Measurements from ENCODE around the gene HMG20A. TPM values are rescaled to one million over a fixed set of nuclear protein-coding genes. Genes with fewer than 3 reads are reported as not detected.

HMG20A gene
- total and polyA plus RNA-seq, 5 donors, result 20.4 to 51.9 (median 39.9) TPM

DNA sequence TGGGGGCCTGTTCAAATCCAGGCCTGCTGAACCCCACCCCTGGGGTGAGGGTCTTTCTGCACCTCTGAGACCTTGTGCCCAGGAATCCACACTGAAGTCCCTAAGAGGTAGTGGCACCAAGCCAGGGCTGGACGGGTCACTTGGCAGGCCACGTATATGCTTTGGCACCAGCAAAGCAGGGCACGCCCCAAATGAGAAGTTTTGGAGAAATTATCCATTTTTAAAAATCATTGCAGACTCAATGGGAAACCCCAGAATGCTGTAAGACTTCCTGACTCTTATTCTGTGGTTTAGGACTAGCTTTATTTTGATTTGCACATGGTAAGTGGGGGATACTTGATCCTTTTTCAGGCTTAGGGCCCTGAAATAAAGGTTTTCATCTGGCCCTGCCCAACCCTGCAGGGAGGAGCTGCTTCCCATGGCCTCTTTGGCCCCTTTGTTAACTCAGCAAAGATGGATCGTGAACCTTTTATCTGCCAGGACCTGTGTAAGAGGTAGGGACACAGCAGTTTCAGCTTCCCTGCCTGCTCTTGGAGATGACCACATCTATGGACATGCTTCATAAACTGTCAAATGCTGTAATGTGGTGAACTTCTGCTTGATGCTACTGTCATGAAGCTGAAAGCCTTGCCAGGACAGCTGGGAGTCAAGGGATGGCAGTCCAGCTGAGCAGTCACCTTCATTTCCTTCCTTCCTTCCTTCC, 88.0 kb downstream of the HMG20A start:
- ATAC-seq (peak; percentile 17 to 28), DNase-seq (peak; percentile 74 to 92 (median 88))
- H3K27me3 ChIP-seq (ENCODE audit: control insufficient read depth, insufficient read depth), result no peaks in the 10 kb centered on the region
- 21% methylated on average over 4 of the region's 4 CpGs for WGBS
- H3K4me3 ChIP-seq (ENCODE audit: low read length), result no peak overlapping the region
- intact Hi-C loops (cut with DNase I), result loop anchor here in 1 of 4 donors (5.0 kb wide), 1 partner anchor 321 kb away; no protein-coding TSS in a partner anchor
- peaks cover 37% of the 10 kb centered on the region for H3K4me1 ChIP-seq (ENCODE audit: control insufficient read depth, insufficient read depth, low read length)
- peak overlapping the region; percentile 100 for H3K27ac ChIP-seq (ENCODE audit: low read length)
- no peaks in the 10 kb centered on the region for H3K9me3 ChIP-seq (ENCODE audit: control insufficient read depth, low read length)

DNA sequence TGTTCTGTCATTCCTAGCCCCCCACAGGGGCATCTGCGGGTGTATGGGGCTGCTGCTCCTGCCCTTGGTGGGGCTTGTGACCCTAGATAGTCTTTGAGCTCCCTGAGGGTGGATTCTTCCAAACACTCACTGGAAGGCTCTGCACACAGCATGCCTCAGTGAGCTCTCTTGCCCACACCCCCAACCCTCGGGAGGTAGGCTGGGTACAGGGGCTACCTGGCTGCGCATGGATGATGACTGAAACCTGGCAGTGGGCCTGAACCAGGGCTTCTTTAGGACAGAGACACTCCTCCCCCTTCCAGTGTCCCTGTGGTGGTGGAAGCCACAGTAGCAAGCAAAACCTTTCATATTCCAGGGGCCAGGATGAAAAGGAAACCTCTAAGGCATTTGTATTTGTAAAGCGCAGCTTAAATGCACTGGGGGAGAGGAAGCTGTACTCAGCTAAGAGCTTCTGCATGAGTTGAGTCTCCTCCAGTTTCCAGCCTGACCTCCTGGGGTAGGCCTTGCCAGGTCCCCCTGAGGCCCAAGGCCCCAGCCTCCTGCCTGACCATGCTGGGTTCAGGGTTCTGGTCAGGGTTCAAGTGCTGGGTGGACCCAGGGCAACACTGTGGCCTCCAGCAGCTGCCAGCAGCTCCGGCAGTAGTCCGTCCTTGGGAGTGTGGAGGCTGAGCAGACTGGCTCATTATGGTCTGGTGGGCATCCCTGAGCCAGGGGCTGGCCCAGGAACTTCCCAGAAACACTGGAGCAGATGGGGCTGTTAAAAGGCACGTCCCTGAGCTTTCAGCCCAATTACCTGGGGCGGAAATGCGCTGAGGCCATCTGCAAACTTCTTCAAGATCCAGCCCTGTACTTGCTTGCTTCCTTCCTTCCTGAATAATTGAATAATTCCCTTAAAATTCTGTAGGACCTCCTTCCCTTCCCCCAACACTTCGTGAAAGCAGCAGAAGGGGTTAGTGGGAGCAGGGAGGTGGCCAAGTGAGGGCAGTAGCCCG, 89.7 kb downstream of the HMG20A start:
- peak overlapping the region; percentile 44 for H3K27ac ChIP-seq (ENCODE audit: low read length)
- H3K9me3 ChIP-seq (ENCODE audit: control insufficient read depth, low read length), result no peaks in the 10 kb centered on the region
- intact Hi-C loops (cut with DNase I), result no loop called here
- 71% methylated on average over 11 of the region's 11 CpGs for WGBS
- H3K4me1 ChIP-seq (ENCODE audit: control insufficient read depth, insufficient read depth, low read length), result peaks cover 37% of the 10 kb centered on the region
- ATAC-seq (no peak), DNase-seq (no peak)
- no peaks in the 10 kb centered on the region for H3K27me3 ChIP-seq (ENCODE audit: control insufficient read depth, insufficient read depth)
- no peak overlapping the region for H3K4me3 ChIP-seq (ENCODE audit: low read length)

DNA sequence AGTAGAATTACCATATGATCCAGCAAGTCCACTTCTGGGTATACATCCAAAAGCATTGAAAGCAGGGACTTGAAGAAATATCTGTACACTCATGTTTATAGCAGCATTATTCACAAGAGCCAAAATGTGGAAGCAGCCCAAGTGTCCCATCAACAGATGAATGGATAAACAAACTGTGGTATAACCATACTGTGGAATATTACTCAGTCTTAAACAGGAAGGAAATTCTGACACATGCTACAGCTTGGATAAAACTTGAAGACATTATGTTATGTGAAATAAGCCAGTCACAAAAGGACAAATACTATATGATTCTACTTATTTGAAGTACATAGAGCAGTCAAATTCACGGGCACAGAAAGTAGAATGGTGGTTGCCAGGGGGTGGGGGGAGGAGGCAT, 91.2 kb downstream of the HMG20A start:
- no peak overlapping the region for H3K4me3 ChIP-seq (ENCODE audit: low read length)

DNA sequence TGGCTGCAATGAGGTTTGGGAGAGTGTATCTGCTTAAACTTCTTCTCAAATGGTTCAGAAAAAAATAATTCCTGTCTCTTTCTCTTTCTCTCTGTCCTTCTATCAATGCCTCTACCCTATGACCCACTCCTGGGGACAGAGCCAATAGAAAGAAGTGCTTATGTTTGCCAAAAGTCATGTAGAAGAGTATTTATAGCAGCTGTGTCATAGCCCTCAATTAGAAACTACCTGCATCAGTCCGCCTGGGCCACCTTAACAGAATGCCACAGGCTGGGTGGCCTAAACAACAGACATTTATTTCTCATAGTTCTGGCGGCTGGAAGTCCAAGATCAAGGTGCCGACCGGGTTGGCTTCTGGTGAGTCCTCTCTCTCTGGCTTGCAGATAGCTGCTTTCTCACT, 92.5 kb downstream of the HMG20A start:
- ATAC-seq, result peak; percentile 22 to 47
- H3K4me3 ChIP-seq (ENCODE audit: low read length), result no peak overlapping the region
- intact Hi-C loops (cut with DNase I), result no loop called here
- no peaks in the 10 kb centered on the region for H3K9me3 ChIP-seq (ENCODE audit: control insufficient read depth, low read length)
- no peak for DNase-seq
- H3K27ac ChIP-seq (ENCODE audit: low read length), result peak overlapping the region; percentile 82
- no peaks in the 10 kb centered on the region for H3K27me3 ChIP-seq (ENCODE audit: control insufficient read depth, insufficient read depth)
- WGBS, result 76% methylated on average over 4 of the region's 4 CpGs
- H3K4me1 ChIP-seq (ENCODE audit: control insufficient read depth, insufficient read depth, low read length), result peaks cover 17% of the 10 kb centered on the region

More for the DNA sequence above, 91.2 kb downstream of the HMG20A start:
- H3K4me1 ChIP-seq (ENCODE audit: control insufficient read depth, insufficient read depth, low read length), result peaks cover 29% of the 10 kb centered on the region
- no peak for ATAC-seq
- no peak overlapping the region for H3K27ac ChIP-seq (ENCODE audit: low read length)
- no peaks in the 10 kb centered on the region for H3K9me3 ChIP-seq (ENCODE audit: control insufficient read depth, low read length)
- no peaks in the 10 kb centered on the region for H3K27me3 ChIP-seq (ENCODE audit: control insufficient read depth, insufficient read depth)
- DNase-seq, result no peak
- 97% methylated on average over 1 of the region's 1 CpG for WGBS
- intact Hi-C loops (cut with DNase I), result no loop called here

DNA sequence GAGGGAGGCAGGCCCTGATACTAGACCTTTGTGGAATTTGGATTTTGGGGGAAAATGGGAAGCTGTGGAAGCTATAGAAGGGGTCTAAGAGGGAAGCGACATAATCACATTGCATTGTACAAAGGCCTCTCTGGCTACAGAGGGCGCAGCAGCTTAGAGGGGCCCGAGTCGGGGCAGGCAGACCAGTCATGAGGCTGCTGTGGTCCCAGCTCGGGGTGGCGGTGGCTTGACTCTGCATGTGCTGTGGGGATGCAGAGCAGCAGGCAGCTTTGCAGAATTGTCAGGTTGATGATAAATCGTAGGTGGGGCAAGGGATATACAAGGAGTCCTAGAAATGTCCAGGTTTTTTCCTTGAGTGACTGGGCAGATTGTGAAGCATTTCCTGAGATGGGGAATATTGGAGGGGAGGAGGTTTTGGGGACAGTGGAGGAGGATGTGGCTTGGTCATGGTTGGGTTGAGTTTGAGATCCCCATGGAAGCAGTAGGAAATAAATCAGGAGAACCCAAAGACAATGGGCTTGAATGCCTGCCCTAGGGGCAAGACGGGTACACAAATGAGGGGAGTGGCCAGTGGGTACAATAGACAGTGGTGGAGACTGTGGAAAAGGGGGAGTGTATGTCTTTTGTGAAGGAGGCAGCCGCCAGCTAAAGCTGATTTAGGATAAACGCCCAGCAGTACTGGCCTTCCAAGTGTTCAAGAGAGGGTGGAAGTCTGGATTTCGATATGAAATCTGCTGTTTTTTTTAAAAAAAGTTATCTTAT, 94.1 kb downstream of the HMG20A start:
- Histone ChIP-seq H3K4me1 (ENCODE audit: control insufficient read depth, insufficient read depth, low read length) (peaks cover 8% of the 10 kb centered on the region), H3K9me3 (ENCODE audit: control insufficient read depth, low read length) (no peaks in the 10 kb centered on the region), H3K27ac (ENCODE audit: low read length) (no peak overlapping the region), H3K4me3 (ENCODE audit: low read length) (no peak overlapping the region), H3K27me3 (ENCODE audit: control insufficient read depth, insufficient read depth) (no peaks in the 10 kb centered on the region)
- WGBS, result 89% methylated on average over 11 of the region's 11 CpGs
- no peak for DNase-seq
- intact Hi-C loops (cut with DNase I), result no loop called here
- no peak for ATAC-seq

DNA sequence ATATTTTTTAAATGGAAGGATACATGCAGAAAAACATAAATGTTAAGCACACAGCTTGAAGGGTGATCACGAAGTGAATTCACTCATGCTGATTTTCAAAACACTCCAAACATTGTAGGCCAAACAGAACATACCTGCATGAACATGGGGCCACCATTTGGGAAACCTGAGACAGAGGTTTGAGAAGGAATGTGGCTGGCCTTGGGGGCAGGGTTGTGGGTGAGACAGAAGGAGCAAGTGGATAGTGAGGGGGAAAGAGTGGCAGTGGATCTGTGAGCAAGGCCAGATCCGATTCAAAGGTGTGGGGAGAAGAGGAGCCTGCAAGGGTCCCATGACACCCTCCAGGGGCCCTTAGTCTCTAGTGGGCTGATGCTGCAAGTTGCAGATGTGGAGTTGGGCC, 94.9 kb downstream of the HMG20A start:
- H3K9me3 ChIP-seq (ENCODE audit: control insufficient read depth, low read length), result no peaks in the 10 kb centered on the region
- H3K27me3 ChIP-seq (ENCODE audit: control insufficient read depth, insufficient read depth), result no peaks in the 10 kb centered on the region
- intact Hi-C loops (cut with DNase I), result no loop called here
- 93% methylated on average over 2 of the region's 2 CpGs for WGBS
- ATAC-seq (no peak), DNase-seq (no peak)
- H3K27ac ChIP-seq (ENCODE audit: low read length), result no peak overlapping the region
- H3K4me3 ChIP-seq (ENCODE audit: low read length), result no peak overlapping the region
- H3K4me1 ChIP-seq (ENCODE audit: control insufficient read depth, insufficient read depth, low read length), result peaks cover 1% of the 10 kb centered on the region

DNA sequence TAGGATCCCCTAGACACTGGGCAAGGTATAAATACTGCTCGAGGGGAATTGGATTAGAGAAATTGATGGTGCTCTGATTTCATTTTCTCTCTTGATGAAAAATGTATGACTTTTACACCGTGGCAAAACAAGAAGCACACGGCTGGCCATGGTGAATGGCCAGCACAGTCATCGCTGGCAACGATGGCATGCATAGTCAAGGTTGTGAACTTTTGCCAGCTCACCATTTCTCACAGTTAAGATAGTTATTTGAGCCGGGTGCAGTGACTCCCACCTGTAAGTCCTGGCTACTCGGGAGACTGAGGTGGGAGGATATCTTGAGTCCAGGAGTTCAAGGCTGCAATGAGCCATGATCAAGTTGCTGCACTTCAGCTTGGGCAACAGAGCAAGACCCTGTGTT, 95.4 kb downstream of the HMG20A start:
- Histone ChIP-seq H3K27ac (ENCODE audit: low read length) (no peak overlapping the region), H3K4me1 (ENCODE audit: control insufficient read depth, insufficient read depth, low read length) (peaks cover 1% of the 10 kb centered on the region), H3K27me3 (ENCODE audit: control insufficient read depth, insufficient read depth) (no peaks in the 10 kb centered on the region), H3K9me3 (ENCODE audit: control insufficient read depth, low read length) (no peaks in the 10 kb centered on the region), H3K4me3 (ENCODE audit: low read length) (no peak overlapping the region)
- DNase-seq, result no peak
- WGBS, result 90% methylated on average over 7 of the region's 7 CpGs
- no peak for ATAC-seq
- intact Hi-C loops (cut with DNase I), result no loop called here

DNA sequence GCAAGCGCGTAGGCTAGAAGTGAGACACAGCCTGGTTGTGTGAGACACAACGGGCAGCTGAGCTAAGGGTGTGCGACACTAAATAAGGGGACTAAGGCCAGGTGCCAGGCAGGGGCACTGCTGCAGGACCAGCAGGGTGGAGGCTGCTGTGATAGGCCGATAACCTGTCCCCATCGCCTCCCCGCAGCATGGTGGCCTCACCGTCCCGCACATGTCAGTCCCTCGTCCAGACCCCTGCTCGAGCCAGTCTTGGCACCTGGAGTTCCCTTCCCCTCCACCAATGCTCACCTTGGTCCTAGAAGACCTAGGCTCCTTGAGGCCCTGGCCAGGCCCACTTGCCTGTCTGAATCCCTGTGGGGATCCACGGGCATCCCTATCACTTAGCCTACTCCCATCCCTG, 96.1 kb downstream of the HMG20A start:
- no peak for DNase-seq

DNA sequence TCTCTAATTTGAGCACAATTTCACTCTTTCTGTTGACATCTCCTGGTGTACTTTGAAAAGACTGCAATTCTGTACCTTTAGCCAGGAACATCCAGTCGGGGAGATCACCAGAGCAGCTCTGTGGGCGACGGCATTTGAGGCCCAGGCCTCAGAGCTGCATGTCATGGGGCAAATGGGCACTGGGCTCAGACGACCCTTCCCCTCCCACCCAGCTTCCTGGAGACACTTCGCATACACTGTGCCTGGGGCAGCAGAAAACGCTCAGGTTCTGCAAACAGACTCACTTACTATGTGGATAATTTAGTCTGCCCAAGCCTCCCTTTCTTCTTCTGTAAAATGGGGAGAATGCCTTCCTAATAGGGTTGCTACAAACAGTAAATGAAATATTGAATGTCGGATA, 96.9 kb downstream of the HMG20A start:
- DNase-seq, result no peak
- intact Hi-C loops (cut with DNase I), result no loop called here
- H3K27me3 ChIP-seq (ENCODE audit: control insufficient read depth, insufficient read depth), result no peaks in the 10 kb centered on the region
- no peaks in the 10 kb centered on the region for H3K4me1 ChIP-seq (ENCODE audit: control insufficient read depth, insufficient read depth, low read length)
- no peak for ATAC-seq
- no peaks in the 10 kb centered on the region for H3K9me3 ChIP-seq (ENCODE audit: control insufficient read depth, low read length)
- H3K4me3 ChIP-seq (ENCODE audit: low read length), result no peak overlapping the region
- no peak overlapping the region for H3K27ac ChIP-seq (ENCODE audit: low read length)
- WGBS, result 88% methylated on average over 7 of the region's 7 CpGs

More for the DNA sequence above, 96.1 kb downstream of the HMG20A start:
- H3K4me1 ChIP-seq (ENCODE audit: control insufficient read depth, insufficient read depth, low read length), result no peaks in the 10 kb centered on the region
- intact Hi-C loops (cut with DNase I), result no loop called here
- H3K27ac ChIP-seq (ENCODE audit: low read length), result no peak overlapping the region
- no peak for ATAC-seq
- H3K27me3 ChIP-seq (ENCODE audit: control insufficient read depth, insufficient read depth), result no peaks in the 10 kb centered on the region
- WGBS, result 97% methylated on average over 12 of the region's 12 CpGs
- H3K9me3 ChIP-seq (ENCODE audit: control insufficient read depth, low read length), result no peaks in the 10 kb centered on the region
- no peak overlapping the region for H3K4me3 ChIP-seq (ENCODE audit: low read length)

DNA sequence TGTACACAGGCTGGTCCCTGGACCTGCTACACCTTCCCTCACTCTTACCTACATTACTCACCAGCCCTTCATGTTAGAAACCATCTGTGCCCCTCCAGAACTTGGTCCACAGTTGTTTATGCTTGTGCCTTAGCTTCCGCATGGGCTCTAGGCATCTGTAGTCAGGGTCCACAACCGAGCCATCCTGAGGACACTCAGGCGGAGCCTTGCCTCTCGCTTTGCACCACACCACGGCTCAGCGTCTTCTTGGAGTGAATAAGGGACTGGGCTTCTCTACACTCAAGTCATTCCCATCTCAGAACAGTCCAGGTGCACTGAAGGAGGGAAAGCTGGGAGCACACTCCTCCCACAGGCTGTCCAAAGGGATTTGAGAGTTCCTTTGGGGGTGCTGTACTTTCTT, 97.8 kb downstream of the HMG20A start:
- Histone ChIP-seq H3K27me3 (ENCODE audit: control insufficient read depth, insufficient read depth) (no peaks in the 10 kb centered on the region), H3K4me1 (ENCODE audit: control insufficient read depth, insufficient read depth, low read length) (no peaks in the 10 kb centered on the region), H3K27ac (ENCODE audit: low read length) (no peak overlapping the region), H3K9me3 (ENCODE audit: control insufficient read depth, low read length) (no peaks in the 10 kb centered on the region), H3K4me3 (ENCODE audit: low read length) (no peak overlapping the region)
- ATAC-seq (no peak), DNase-seq (no peak)
- 87% methylated on average over 6 of the region's 6 CpGs for WGBS
- intact Hi-C loops (cut with DNase I), result no loop called here

Data from right cardiac atrium (tissue), 5 donors.